Right atrium auricular region (tissue), 2 donors: ENCODE results near the gene ECT2L. TPM values are rescaled to one million over a fixed set of nuclear protein-coding genes. Genes with fewer than 3 reads are reported as not detected.

ENCODE experiments used
- DNase-seq: peaks from one replicate; pipeline ENCODE4 v3.0.0-alpha.2; 2019; ENCODE audit warnings: low spot score
- H3K27ac ChIP-seq, 2 donors: fragments of 200-600 bp; sonication (generic); 1 replicate in 1 of 2; 2 replicates in 1 of 2; pipeline ENCODE4 v1.5.1; 2016 to 2019
- H3K27me3 ChIP-seq, 2 donors: fragments of 200-600 bp; sonication (generic); one replicate each; pipeline versions ENCODE4 v1.5.1 to v1.6.0; 2017 to 2019
- H3K36me3 ChIP-seq: fragments of 200-600 bp; sonication (generic); one replicate; pipeline ENCODE4 v1.5.1; 2016
- H3K4me1 ChIP-seq, 2 donors: fragments of 200-600 bp; sonication (generic); one replicate each; pipeline versions ENCODE4 v1.5.1 to v1.6.0; 2017 to 2019
- H3K4me3 ChIP-seq, 2 donors: fragments of 200-600 bp; sonication (generic); 1 replicate in 1 of 2; 2 replicates in 1 of 2; pipeline ENCODE4 v1.5.1; 2017 to 2019; ENCODE audit warnings: mild to moderate bottlenecking in 1 of 2, moderate library complexity in 1 of 2
- H3K9me3 ChIP-seq, 2 donors: fragments of 200-600 bp; sonication (generic); one replicate each; pipeline ENCODE4 v1.5.1; 2019
- total RNA-seq, 2 donors: library from RNA; depleted of rRNA; stranded (reverse); fragments of >200 nt; gene quantifications; one replicate each; pipeline ENCODE4 v1.1.0, GENCODE V29; 2016
- TF ChIP-seq, protein P1 (sequence below), 2 donors: fragments of 200-600 bp; sonication (generic); IDR thresholded peaks; one replicate each; pipeline ENCODE4 v1.5.1; 2019; ENCODE audit warnings: antibody characterized with exemption in 2 of 2

ECT2L gene
- total RNA-seq, 2 donors from 2014 or later = 1.1 to 3.5 TPM

DNA sequence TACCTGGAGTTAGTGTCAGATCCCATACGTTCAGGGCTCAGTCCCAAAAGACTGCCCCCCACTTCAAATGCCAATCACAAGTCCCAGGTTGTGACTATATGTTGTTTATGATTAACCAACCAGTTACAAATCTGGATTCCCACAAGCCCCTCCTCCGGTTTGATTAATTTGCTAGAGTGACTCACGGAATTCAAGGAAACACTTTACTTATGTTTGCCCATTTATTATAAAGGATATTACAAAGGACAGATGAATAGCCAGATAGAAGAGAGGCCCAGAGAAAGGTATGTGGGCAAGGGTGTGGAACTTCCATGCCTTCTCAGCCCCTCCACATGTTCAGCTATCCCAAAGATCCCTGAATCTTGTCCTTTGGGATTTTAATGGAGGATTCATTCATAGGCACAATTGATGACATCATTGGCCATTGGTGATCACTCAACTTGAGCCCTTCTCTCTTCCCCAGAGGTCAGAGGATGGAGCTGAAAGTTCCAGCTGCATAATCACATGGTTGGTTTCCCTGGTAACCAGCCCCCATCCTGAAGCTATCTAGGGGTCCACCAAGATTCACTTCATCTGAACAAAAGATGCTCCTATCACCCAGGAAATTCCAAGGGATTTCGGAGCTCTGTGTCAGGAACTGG is 2.0 kb downstream of the ECT2L start:
- Histone ChIP-seq H3K4me1 (peaks cover 0 to 12% of the 10 kb centered on the region in 2 donors), H3K27ac (no peak overlapping the region), H3K36me3 (no peaks in the 10 kb centered on the region), H3K27me3 (no peaks in the 10 kb centered on the region), H3K4me3 (no peak overlapping the region), H3K9me3 (no peaks in the 10 kb centered on the region)
- TF ChIP-seq, protein P1, sequence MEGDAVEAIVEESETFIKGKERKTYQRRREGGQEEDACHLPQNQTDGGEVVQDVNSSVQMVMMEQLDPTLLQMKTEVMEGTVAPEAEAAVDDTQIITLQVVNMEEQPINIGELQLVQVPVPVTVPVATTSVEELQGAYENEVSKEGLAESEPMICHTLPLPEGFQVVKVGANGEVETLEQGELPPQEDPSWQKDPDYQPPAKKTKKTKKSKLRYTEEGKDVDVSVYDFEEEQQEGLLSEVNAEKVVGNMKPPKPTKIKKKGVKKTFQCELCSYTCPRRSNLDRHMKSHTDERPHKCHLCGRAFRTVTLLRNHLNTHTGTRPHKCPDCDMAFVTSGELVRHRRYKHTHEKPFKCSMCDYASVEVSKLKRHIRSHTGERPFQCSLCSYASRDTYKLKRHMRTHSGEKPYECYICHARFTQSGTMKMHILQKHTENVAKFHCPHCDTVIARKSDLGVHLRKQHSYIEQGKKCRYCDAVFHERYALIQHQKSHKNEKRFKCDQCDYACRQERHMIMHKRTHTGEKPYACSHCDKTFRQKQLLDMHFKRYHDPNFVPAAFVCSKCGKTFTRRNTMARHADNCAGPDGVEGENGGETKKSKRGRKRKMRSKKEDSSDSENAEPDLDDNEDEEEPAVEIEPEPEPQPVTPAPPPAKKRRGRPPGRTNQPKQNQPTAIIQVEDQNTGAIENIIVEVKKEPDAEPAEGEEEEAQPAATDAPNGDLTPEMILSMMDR (IDR thresholded peaks at IDR 0.05) = no peak
- DNase-seq = no peak

DNA sequence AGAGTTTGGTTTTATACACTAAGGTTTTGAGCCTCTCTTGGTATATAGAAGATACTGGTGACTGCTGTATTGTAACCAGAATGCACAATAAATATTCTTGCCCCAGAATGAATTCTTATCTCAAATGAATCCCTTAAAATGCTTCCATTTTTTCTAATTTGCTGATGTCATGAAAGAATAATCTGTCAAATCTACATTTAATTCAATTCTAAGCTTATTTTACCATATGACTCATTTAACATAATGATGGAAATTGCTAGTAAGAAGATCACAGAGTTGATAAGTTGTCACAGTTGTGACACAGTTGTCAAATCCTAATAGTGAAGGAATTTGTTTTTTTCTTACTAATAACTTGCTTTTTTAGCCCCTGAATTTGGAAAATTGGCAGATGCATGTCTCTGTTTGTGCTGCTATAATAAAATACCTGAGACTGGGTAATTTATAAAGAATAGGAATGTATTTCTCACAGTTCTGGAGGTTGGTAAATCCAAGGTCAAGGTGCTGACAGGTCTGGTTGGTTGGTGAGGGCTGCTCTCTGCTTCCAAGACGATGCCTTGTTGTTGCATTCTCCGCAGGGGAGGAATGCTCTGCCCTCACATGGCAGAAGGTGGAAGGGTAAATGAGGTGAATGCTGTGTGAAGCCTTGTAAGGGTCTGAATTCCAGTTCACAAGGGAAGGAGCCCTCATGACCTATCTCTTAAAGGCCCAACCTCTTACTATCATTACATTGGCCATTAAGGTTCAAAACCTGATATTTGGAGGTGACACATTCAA is 4.7 kb downstream of the ECT2L start:
- DNase-seq = no peak
- TF ChIP-seq, protein P1 (IDR thresholded peaks at IDR 0.05) = no peak
- H3K4me1 ChIP-seq = peaks cover 0 to 11% of the 10 kb centered on the region in 2 donors
- no peaks in the 10 kb centered on the region for H3K27me3 ChIP-seq
- H3K9me3 ChIP-seq = no peaks in the 10 kb centered on the region
- H3K36me3 ChIP-seq = no peaks in the 10 kb centered on the region
- no peak overlapping the region for H3K27ac ChIP-seq
- no peak overlapping the region for H3K4me3 ChIP-seq

DNA sequence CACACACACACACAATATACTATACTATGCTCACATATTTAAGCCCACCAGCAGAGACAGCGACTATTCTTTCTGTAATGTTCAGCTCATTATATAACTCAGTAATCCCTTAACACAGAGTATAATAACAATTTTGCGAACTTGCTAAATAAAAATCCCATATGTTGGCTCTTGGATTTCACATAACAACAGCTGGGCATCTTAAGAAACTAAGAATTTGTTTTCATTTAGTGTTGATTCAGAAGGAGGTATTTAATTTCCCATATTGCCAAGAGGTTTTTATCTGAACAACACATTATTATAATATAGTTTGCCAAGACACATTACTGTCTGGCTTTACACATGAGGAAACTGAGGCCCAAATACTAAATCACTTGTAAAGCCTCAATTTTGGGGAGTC is 7.4 kb downstream of the ECT2L start:
- H3K27ac ChIP-seq = no peak overlapping the region
- H3K4me3 ChIP-seq = no peak overlapping the region
- H3K27me3 ChIP-seq = no peaks in the 10 kb centered on the region
- H3K4me1 ChIP-seq = no peaks in the 10 kb centered on the region
- H3K9me3 ChIP-seq = no peaks in the 10 kb centered on the region
- no peaks in the 10 kb centered on the region for H3K36me3 ChIP-seq
- TF ChIP-seq, protein P1 (IDR thresholded peaks at IDR 0.05) = no peak
- no peak for DNase-seq

DNA sequence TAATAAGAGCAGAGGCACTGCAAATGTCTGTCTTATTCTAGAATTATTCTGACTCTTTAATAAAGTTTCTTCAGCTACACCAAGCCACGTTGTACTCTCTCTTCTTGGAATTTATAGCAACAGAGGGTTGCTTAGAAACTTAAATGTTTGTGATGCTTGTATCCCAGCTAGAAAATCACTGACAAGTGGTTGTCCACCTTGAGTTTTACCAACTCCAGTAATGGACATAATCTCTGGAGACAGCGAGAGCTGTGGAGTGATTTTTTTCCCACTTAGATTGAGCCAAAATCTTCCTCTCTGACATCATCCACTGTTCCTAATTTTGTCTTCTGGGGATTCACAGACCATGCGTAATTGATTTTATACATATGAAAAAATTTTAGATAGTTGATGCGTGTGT is 8.0 kb downstream of the ECT2L start:
- Histone ChIP-seq H3K4me1 (no peaks in the 10 kb centered on the region), H3K9me3 (no peaks in the 10 kb centered on the region), H3K27me3 (no peaks in the 10 kb centered on the region), H3K27ac (no peak overlapping the region), H3K4me3 (no peak overlapping the region), H3K36me3 (no peaks in the 10 kb centered on the region)
- TF ChIP-seq, protein P1 (IDR thresholded peaks at IDR 0.05) = no peak
- DNase-seq = no peak

DNA sequence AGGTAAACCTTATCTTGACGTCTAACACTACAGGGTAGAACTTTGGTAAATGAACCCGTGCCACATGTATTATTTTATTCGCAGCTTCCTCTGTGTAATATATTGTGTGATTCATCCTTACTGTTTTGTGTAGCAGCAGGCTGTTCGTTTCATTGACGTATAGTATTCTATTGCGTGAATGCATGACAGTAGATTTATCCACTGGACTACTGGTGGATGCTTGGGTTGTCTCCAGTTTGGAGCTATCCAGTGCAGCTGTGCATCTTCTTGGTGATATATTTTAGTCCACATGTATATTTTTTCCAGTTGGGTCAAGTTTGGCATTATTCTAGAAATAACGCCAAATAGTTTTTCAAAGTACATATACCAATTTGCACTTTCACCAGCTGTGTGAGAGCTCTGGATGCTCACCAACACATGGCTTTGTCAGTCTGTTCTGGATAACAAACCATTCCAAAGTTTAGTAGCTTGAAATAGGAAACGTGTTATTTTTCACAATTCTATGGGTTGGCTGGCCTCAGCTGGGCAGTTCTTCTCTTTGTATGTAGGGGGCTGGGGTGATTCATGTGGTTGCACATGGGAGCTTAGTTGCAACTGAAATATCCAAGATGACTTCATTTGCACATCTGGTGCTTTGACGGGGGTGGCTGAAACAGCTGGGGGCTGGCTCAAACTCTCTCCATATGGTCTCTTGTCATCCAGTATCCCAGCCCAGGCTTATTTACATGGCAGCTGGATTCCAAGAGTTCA is 9.3 kb downstream of the ECT2L start:
- Histone ChIP-seq H3K9me3 (no peaks in the 10 kb centered on the region), H3K27ac (no peak overlapping the region), H3K4me3 (no peak overlapping the region), H3K4me1 (no peaks in the 10 kb centered on the region), H3K27me3 (no peaks in the 10 kb centered on the region), H3K36me3 (no peaks in the 10 kb centered on the region)
- no peak for DNase-seq
- TF ChIP-seq, protein P1 (IDR thresholded peaks at IDR 0.05) = no peak
